ENCODE results near the gene WASL.
A peak's percentile ranks its signal among the peaks of the same experiment; 100 is the strongest.
"Not testable (repeated sequence)": the region's sequence is repeated elsewhere in the genome, so short reads cannot be mapped to it uniquely, and the experiment has no call there.

WASL gene

GRCh38 chr7:123748734-123749536 is at the start of gene WASL:
WASL (minus strand) TSS chr7:123749003; CDS start chr7:123748734, 269 bp downstream.
- Histone ChIP-seq H3K4me3 (ENCODE audit: low read depth, low read length) (peak within 1 kb of the TSS; percentile 96), H3K36me3 (ENCODE audit: insufficient read depth, low read length) (no peaks in the 10 kb centered on the region), H3K4me1 (ENCODE audit: control insufficient read depth, insufficient read depth, low read length, unreplicated experiment) (peaks cover 44% of the 10 kb centered on the region), H2AFZ (ENCODE audit: low read length, unreplicated experiment) (peak within 1 kb of the TSS; percentile 97), H3K79me2 (ENCODE audit: control insufficient read depth, insufficient read depth, low read length, unreplicated experiment) (peaks cover 53% of the 10 kb centered on the region), H3K27me3 (ENCODE audit: insufficient read depth, low read length) (no peaks in the 10 kb centered on the region), H3K27ac (ENCODE audit: low read depth, low read length) (peak within 1 kb of the TSS; percentile 91)

GRCh38 chr7:123797673-123798531 is 49.1 kb upstream of the WASL start:
- H3K79me2 ChIP-seq (ENCODE audit: control insufficient read depth, insufficient read depth, low read length, unreplicated experiment), result no peaks in the 10 kb centered on the region
- no peaks in the 10 kb centered on the region for H3K36me3 ChIP-seq (ENCODE audit: insufficient read depth, low read length)
- H2AFZ ChIP-seq (ENCODE audit: low read length, unreplicated experiment), result no peak overlapping the region
- H3K4me3 ChIP-seq (ENCODE audit: low read depth, low read length), result no peak overlapping the region
- no peaks in the 10 kb centered on the region for H3K27me3 ChIP-seq (ENCODE audit: insufficient read depth, low read length)
- peaks cover 13% of the 10 kb centered on the region for H3K4me1 ChIP-seq (ENCODE audit: control insufficient read depth, insufficient read depth, low read length, unreplicated experiment)
- H3K27ac ChIP-seq (ENCODE audit: low read depth, low read length), result no peak overlapping the region

GRCh38 chr7:123796568-123796967 is 47.8 kb upstream of the WASL start:
- H3K4me1 ChIP-seq (ENCODE audit: control insufficient read depth, insufficient read depth, low read length, unreplicated experiment), result peaks cover 13% of the 10 kb centered on the region
- H3K4me3 ChIP-seq (ENCODE audit: low read depth, low read length), result no peak overlapping the region
- no peaks in the 10 kb centered on the region for H3K36me3 ChIP-seq (ENCODE audit: insufficient read depth, low read length)
- H3K27me3 ChIP-seq (ENCODE audit: insufficient read depth, low read length), result no peaks in the 10 kb centered on the region
- H2AFZ ChIP-seq (ENCODE audit: low read length, unreplicated experiment), result no peak overlapping the region
- H3K27ac ChIP-seq (ENCODE audit: low read depth, low read length), result no peak overlapping the region
- H3K79me2 ChIP-seq (ENCODE audit: control insufficient read depth, insufficient read depth, low read length, unreplicated experiment), result no peaks in the 10 kb centered on the region

GRCh38 chr7:123795917-123796316 is 47.1 kb upstream of the WASL start:
- Histone ChIP-seq H3K36me3 (ENCODE audit: insufficient read depth, low read length) (no peaks in the 10 kb centered on the region), H2AFZ (ENCODE audit: low read length, unreplicated experiment) (no peak overlapping the region), H3K27ac (ENCODE audit: low read depth, low read length) (no peak overlapping the region), H3K79me2 (ENCODE audit: control insufficient read depth, insufficient read depth, low read length, unreplicated experiment) (no peaks in the 10 kb centered on the region), H3K4me3 (ENCODE audit: low read depth, low read length) (no peak overlapping the region), H3K27me3 (ENCODE audit: insufficient read depth, low read length) (no peaks in the 10 kb centered on the region), H3K4me1 (ENCODE audit: control insufficient read depth, insufficient read depth, low read length, unreplicated experiment) (peaks cover 13% of the 10 kb centered on the region)

GRCh38 chr7:123795116-123795515 is 46.3 kb upstream of the WASL start:
- H3K36me3 ChIP-seq (ENCODE audit: insufficient read depth, low read length); H3K4me3 ChIP-seq (ENCODE audit: low read depth, low read length); H3K27ac ChIP-seq (ENCODE audit: low read depth, low read length); H3K27me3 ChIP-seq (ENCODE audit: insufficient read depth, low read length); H2AFZ ChIP-seq (ENCODE audit: low read length, unreplicated experiment); H3K79me2 ChIP-seq (ENCODE audit: control insufficient read depth, insufficient read depth, low read length, unreplicated experiment): not testable (repeated sequence)
- H3K4me1 ChIP-seq (ENCODE audit: control insufficient read depth, insufficient read depth, low read length, unreplicated experiment), result peaks cover 13% of the 10 kb centered on the region

- H2AFZ ChIP-seq (ENCODE audit: low read length, unreplicated experiment), result no peak overlapping the region
- H3K4me1 ChIP-seq (ENCODE audit: control insufficient read depth, insufficient read depth, low read length, unreplicated experiment), result peaks cover 8% of the 10 kb centered on the region
- H3K27me3 ChIP-seq (ENCODE audit: insufficient read depth, low read length), result no peaks in the 10 kb centered on the region
- no peaks in the 10 kb centered on the region for H3K36me3 ChIP-seq (ENCODE audit: insufficient read depth, low read length)
- H3K79me2 ChIP-seq (ENCODE audit: control insufficient read depth, insufficient read depth, low read length, unreplicated experiment), result no peaks in the 10 kb centered on the region
- no peak overlapping the region for H3K27ac ChIP-seq (ENCODE audit: low read depth, low read length)
- no peak overlapping the region for H3K4me3 ChIP-seq (ENCODE audit: low read depth, low read length)
Measured at GRCh38 chr7:123792547-123792946, 43.7 kb upstream of the WASL start.

- no peak overlapping the region for H3K27ac ChIP-seq (ENCODE audit: low read depth, low read length)
- no peak overlapping the region for H3K4me3 ChIP-seq (ENCODE audit: low read depth, low read length)
- no peaks in the 10 kb centered on the region for H3K79me2 ChIP-seq (ENCODE audit: control insufficient read depth, insufficient read depth, low read length, unreplicated experiment)
- no peak overlapping the region for H2AFZ ChIP-seq (ENCODE audit: low read length, unreplicated experiment)
- H3K27me3 ChIP-seq (ENCODE audit: insufficient read depth, low read length), result no peaks in the 10 kb centered on the region
- peaks cover 8% of the 10 kb centered on the region for H3K4me1 ChIP-seq (ENCODE audit: control insufficient read depth, insufficient read depth, low read length, unreplicated experiment)
- H3K36me3 ChIP-seq (ENCODE audit: insufficient read depth, low read length), result no peaks in the 10 kb centered on the region
Measured at GRCh38 chr7:123791001-123791400, 42.2 kb upstream of the WASL start.

- no peak overlapping the region for H3K27ac ChIP-seq (ENCODE audit: low read depth, low read length)
- no peaks in the 10 kb centered on the region for H3K79me2 ChIP-seq (ENCODE audit: control insufficient read depth, insufficient read depth, low read length, unreplicated experiment)
- H2AFZ ChIP-seq (ENCODE audit: low read length, unreplicated experiment), result no peak overlapping the region
- H3K4me3 ChIP-seq (ENCODE audit: low read depth, low read length), result no peak overlapping the region
- H3K36me3 ChIP-seq (ENCODE audit: insufficient read depth, low read length), result no peaks in the 10 kb centered on the region
- peaks cover 8% of the 10 kb centered on the region for H3K4me1 ChIP-seq (ENCODE audit: control insufficient read depth, insufficient read depth, low read length, unreplicated experiment)
- no peaks in the 10 kb centered on the region for H3K27me3 ChIP-seq (ENCODE audit: insufficient read depth, low read length)
Measured at GRCh38 chr7:123789817-123790216, 41.0 kb upstream of the WASL start.

- no peaks in the 10 kb centered on the region for H3K27me3 ChIP-seq (ENCODE audit: insufficient read depth, low read length)
- H3K79me2 ChIP-seq (ENCODE audit: control insufficient read depth, insufficient read depth, low read length, unreplicated experiment), result no peaks in the 10 kb centered on the region
- no peak overlapping the region for H2AFZ ChIP-seq (ENCODE audit: low read length, unreplicated experiment)
- no peak overlapping the region for H3K27ac ChIP-seq (ENCODE audit: low read depth, low read length)
- H3K4me3 ChIP-seq (ENCODE audit: low read depth, low read length), result no peak overlapping the region
- peaks cover 8% of the 10 kb centered on the region for H3K4me1 ChIP-seq (ENCODE audit: control insufficient read depth, insufficient read depth, low read length, unreplicated experiment)
- no peaks in the 10 kb centered on the region for H3K36me3 ChIP-seq (ENCODE audit: insufficient read depth, low read length)
Measured at GRCh38 chr7:123789206-123789784, 40.5 kb upstream of the WASL start.

- no peak overlapping the region for H2AFZ ChIP-seq (ENCODE audit: low read length, unreplicated experiment)
- peaks cover 8% of the 10 kb centered on the region for H3K4me1 ChIP-seq (ENCODE audit: control insufficient read depth, insufficient read depth, low read length, unreplicated experiment)
- H3K4me3 ChIP-seq (ENCODE audit: low read depth, low read length), result no peak overlapping the region
- no peak overlapping the region for H3K27ac ChIP-seq (ENCODE audit: low read depth, low read length)
- H3K36me3 ChIP-seq (ENCODE audit: insufficient read depth, low read length), result no peaks in the 10 kb centered on the region
- H3K27me3 ChIP-seq (ENCODE audit: insufficient read depth, low read length), result no peaks in the 10 kb centered on the region
- H3K79me2 ChIP-seq (ENCODE audit: control insufficient read depth, insufficient read depth, low read length, unreplicated experiment), result no peaks in the 10 kb centered on the region
Measured at GRCh38 chr7:123788584-123788983, 39.8 kb upstream of the WASL start.
